GM12801 (cell line): ENCODE results near the gene PROX2.
A peak's percentile ranks its signal among the peaks of the same experiment; 100 is the strongest.

ENCODE experiments used
- TF ChIP-seq, protein P1 (sequence below): IDR thresholded peaks from one replicate; pipeline ENCODE4 v1.5.1; 2011; ENCODE audit warnings: control low read depth; ENCODE audit not compliant: insufficient read length; ENCODE audit errors: extremely low read depth

PROX2 gene

DNA sequence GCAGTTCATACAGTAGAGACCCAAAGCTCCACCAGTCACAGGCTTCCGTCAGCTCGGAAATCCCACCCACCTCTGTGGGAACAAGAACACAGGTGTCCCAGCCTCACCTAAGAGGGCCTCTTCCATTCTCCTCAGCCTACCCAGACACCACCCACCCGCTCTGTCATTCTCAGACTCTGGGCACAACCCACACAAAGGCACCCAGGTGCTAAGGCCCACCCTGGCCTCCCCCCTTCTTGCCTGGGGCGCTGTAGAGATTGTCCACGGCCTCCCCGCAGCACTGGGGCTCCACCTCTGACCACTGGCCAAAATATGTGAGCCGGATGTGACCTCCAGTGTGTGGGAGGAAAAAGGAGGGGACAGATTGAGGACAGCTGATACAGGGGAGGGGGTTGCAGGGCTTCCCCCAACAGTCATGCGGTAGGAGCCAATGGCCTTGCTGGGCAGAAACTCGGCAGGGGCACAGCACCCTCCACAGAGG, 33.0 kb upstream of the PROX2 start:
- TF ChIP-seq, protein P1, sequence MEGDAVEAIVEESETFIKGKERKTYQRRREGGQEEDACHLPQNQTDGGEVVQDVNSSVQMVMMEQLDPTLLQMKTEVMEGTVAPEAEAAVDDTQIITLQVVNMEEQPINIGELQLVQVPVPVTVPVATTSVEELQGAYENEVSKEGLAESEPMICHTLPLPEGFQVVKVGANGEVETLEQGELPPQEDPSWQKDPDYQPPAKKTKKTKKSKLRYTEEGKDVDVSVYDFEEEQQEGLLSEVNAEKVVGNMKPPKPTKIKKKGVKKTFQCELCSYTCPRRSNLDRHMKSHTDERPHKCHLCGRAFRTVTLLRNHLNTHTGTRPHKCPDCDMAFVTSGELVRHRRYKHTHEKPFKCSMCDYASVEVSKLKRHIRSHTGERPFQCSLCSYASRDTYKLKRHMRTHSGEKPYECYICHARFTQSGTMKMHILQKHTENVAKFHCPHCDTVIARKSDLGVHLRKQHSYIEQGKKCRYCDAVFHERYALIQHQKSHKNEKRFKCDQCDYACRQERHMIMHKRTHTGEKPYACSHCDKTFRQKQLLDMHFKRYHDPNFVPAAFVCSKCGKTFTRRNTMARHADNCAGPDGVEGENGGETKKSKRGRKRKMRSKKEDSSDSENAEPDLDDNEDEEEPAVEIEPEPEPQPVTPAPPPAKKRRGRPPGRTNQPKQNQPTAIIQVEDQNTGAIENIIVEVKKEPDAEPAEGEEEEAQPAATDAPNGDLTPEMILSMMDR: no peak

GRCh38 chr14:74907744-74908143, 31.8 kb upstream of the PROX2 start:
- TF ChIP-seq, protein P1: no peak

- TF ChIP-seq, protein P1: no peak
These were observed 31.1 kb upstream of the PROX2 start for GRCh38 chr14:74906925-74907521.

- TF ChIP-seq, protein P1: peak; percentile 51
These were observed 29.7 kb upstream of the PROX2 start for GRCh38 chr14:74905595-74906142.

DNA sequence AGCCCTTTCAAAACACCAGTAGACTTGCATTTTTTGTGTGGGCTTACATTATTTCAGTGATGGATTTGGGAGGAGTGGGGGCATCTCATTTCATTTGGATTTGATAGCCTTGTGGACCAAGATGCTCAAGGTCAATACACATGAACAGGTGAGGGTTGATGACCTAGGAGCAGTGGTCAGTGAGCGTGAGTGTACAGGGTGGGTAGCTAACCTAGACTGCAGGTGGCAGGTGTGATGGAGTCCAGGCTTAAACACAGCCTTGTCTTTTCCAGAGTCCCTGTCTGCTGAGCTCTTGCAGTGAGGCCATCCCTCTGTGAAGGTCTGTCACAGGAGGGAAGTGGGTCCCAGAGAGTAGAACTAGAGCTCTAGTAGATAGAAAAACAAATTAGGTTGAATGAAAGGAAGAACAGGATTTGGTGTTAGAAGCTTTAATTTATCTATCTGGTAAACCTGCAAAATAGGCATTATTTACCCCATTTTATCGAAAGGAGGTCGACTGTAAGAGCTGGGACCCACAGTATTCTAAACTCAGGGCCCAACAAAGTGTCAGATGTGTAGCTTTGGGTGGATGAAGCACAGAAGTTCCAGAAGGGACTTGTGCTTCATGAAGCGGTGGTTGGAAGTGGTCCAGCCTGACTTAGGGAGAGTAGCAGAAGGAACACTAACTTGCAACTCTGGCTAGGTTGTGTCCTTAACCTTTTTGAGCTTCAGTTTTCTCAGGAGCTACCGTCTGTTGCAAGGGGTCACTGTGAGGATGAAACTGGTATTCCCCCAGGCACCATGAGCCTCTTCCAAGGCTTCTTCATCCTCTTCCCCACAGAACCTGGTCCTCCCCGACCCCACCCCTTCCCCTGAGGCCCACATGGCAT, 28.9 kb upstream of the PROX2 start:
- TF ChIP-seq, protein P1: no peak

DNA sequence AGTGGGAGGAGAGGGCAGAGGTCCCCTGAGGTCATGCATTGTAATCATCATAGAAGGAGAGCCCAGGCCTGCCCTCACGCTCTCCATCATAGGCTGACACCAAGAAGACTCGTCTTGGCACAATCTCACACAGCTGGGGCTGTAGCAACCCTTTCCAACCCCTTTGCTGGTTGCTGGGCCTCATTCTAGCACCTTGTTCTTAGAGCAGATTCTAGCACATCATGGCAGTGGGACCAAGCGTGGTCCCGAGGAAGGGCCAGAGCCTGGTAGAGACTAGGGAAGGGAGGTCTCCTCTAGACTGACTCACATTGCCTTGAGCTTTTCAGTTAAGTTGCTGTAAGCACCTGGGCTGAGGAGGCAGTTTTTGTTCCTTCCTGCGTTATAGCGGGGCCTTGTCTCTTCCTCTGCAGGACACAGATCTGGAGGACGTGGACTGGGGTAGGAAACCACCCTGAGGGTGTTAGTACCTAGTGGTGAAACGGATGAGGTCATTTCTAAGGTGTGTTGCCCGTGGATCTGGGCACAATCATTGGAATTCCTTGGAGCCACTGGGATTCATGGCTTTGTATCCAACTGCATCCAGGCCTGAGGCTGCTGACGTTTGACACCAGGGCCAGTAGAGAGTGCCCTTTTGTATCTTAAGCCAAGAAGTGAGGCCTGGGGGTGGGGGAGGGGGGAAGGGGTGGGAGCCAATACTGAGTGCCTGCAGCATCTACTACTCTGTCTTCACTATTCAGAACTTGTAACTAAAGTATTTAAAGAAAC, 27.2 kb upstream of the PROX2 start:
- TF ChIP-seq, protein P1: no peak

GRCh38 chr14:74898694-74899093, 22.7 kb upstream of the PROX2 start:
- TF ChIP-seq, protein P1: no peak
